Gastroesophageal sphincter (tissue), 4 donors: ENCODE results near the gene TTC7B. TPM values are rescaled to one million over a fixed set of nuclear protein-coding genes. Genes with fewer than 3 reads are reported as not detected.

ENCODE experiments used
- ATAC-seq: fragments of 150-250 bp; one replicate; pipeline ENCODE4 v1.9.1; 2016; ENCODE audit warnings: mild to moderate bottlenecking, moderate library complexity
- H3K27ac ChIP-seq, 4 donors: fragments of 200-600 bp; sonication (generic) in 3 of 4; 1 replicate in 3 of 4; 2 replicates in 1 of 4; pipeline ENCODE4 v1.5.1; 2016 to 2019
- H3K27me3 ChIP-seq: fragments of 200-600 bp; sonication (generic); one replicate; pipeline ENCODE4 v1.5.1; 2019
- H3K36me3 ChIP-seq, 2 donors: fragments of 200-600 bp; sonication (generic); one replicate each; pipeline ENCODE4 v1.5.1; 2019; ENCODE audit warnings: control low read depth in 1 of 2
- H3K4me1 ChIP-seq, 3 donors: fragments of 200-600 bp; sonication (generic); 1 replicate in 2 of 3; 2 replicates in 1 of 3; pipeline ENCODE4 v1.5.1; 2016 to 2019; ENCODE audit warnings: control low read depth in 2 of 3
- H3K4me3 ChIP-seq, 2 donors: fragments of 200-600 bp; sonication (generic); one replicate each; pipeline ENCODE4 v1.5.1; 2019; ENCODE audit warnings: mild to moderate bottlenecking in 1 of 2, moderate library complexity in 1 of 2
- H3K9me3 ChIP-seq, 3 donors: fragments of 200-600 bp; sonication (generic); one replicate each; pipeline ENCODE4 v1.5.1; 2017 to 2019; ENCODE audit warnings: control low read depth in 2 of 3
- EP300 ChIP-seq: sonication (generic); formaldehyde crosslinking; IDR thresholded peaks from one replicate; pipeline ENCODE4 v1.6.1; 2017; ENCODE audit warnings: antibody characterized with exemption, mild to moderate bottlenecking
- POLR2A ChIP-seq, 2 donors: fragments of 450-650 bp; IDR thresholded peaks; one replicate each; pipeline ENCODE4 v1.6.1; 2017; ENCODE audit warnings: antibody characterized with exemption in 2 of 2, mild to moderate bottlenecking in 2 of 2, moderate library complexity in 1 of 2
- POLR2AphosphoS5 ChIP-seq: sonication (generic); formaldehyde crosslinking; IDR thresholded peaks from one replicate; pipeline ENCODE4 v1.6.1; 2017; ENCODE audit warnings: antibody characterized with exemption
- WGBS, 2 donors: methylation state at CpG; one replicate each; pipeline ENCODE4 v1.1.5; 2018; ENCODE audit warnings: low coverage in 1 of 2; 5-methylcytosine and 5-hydroxymethylcytosine counted together
- total RNA-seq, 4 donors: library from RNA; depleted of rRNA; stranded (reverse); fragments of >200 nt; gene quantifications; one replicate each; pipeline ENCODE4 v1.1.0, GENCODE V29; 2016
- TF ChIP-seq, protein P1 (sequence below), 4 experiments: fragments of 200-600 bp in 2 of 4; fragments of 450-650 bp in 2 of 4; sonication (generic) in 1 of 4; IDR thresholded peaks; one replicate each; pipeline ENCODE4 v1.5.1; 2017 to 2019; ENCODE audit warnings: antibody characterized with exemption in 4 of 4, mild to moderate bottlenecking in 2 of 4, moderate library complexity in 2 of 4

The TTC7B gene
- total RNA-seq, 4 donors from 2014 or later: 59.0 to 170 (median 64.1) TPM

DNA sequence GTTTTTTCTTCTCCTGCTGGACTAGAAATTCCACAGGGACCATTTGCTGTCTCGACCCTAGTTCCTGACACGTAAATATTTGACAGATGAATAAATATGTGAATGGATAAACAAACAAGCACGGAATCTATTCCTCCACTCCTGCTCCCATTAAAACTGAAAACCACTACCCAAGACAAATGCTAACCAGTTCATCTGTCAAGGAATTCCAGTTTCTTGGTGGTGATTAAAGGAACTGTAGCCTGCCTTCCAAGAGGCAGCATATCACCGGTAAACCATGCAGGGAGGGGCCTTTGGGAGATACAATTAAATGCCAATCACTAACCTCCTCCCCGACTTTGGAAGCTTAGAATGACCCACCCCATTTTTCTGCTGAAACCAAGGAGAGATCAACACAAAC is 95.4 kb downstream of the TTC7B start:
- no peak overlapping the region for H3K27ac ChIP-seq
- peaks cover 0 to 24% (median 0%) of the 10 kb centered on the region in 3 donors for H3K4me1 ChIP-seq
- no peak for ATAC-seq
- H3K36me3 ChIP-seq: peaks cover 0 to 5% of the 10 kb centered on the region in 2 donors
- TF ChIP-seq EP300 (no peak), POLR2A (IDR thresholded peaks at IDR 0.05) (no peak), POLR2AphosphoS5 (no peak)
- TF ChIP-seq, protein P1, sequence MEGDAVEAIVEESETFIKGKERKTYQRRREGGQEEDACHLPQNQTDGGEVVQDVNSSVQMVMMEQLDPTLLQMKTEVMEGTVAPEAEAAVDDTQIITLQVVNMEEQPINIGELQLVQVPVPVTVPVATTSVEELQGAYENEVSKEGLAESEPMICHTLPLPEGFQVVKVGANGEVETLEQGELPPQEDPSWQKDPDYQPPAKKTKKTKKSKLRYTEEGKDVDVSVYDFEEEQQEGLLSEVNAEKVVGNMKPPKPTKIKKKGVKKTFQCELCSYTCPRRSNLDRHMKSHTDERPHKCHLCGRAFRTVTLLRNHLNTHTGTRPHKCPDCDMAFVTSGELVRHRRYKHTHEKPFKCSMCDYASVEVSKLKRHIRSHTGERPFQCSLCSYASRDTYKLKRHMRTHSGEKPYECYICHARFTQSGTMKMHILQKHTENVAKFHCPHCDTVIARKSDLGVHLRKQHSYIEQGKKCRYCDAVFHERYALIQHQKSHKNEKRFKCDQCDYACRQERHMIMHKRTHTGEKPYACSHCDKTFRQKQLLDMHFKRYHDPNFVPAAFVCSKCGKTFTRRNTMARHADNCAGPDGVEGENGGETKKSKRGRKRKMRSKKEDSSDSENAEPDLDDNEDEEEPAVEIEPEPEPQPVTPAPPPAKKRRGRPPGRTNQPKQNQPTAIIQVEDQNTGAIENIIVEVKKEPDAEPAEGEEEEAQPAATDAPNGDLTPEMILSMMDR (IDR thresholded peaks at IDR 0.05): no peak
- H3K27me3 ChIP-seq: no peaks in the 10 kb centered on the region
- no peak overlapping the region for H3K4me3 ChIP-seq
- no peaks in the 10 kb centered on the region for H3K9me3 ChIP-seq
- WGBS, 2 donors: 55 to 70% methylated on average over 4 to 5 of the region's 5 CpGs

DNA sequence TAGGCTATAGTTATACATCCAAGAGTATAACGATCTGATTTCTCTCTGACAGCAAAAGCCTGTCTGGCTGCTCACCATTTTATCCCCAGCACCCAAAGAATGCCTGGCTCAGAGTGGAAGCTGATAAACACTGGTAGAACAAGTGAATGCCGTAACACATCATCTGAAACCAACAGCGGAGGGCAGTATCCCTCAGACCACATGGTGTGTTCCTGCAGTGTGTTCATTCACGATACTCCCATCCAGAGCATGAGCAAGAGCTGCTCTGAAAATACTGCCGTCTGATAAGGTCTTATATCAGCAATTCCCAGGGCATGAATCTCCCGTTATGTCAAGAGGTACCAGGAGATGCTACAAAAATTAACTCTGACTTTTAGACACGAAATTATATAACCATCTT is 95.9 kb downstream of the TTC7B start:
- no peak overlapping the region for H3K27ac ChIP-seq
- peaks cover 0 to 20% (median 0%) of the 10 kb centered on the region in 3 donors for H3K4me1 ChIP-seq
- no peaks in the 10 kb centered on the region for H3K9me3 ChIP-seq
- no peak for ATAC-seq
- TF ChIP-seq POLR2A (IDR thresholded peaks at IDR 0.05) (no peak), POLR2AphosphoS5 (no peak), EP300 (no peak)
- TF ChIP-seq, protein P1 (IDR thresholded peaks at IDR 0.05): no peak
- 71 to 82% methylated on average over 4 to 6 of the region's 7 CpGs for WGBS, 2 donors
- H3K36me3 ChIP-seq: peaks cover 0 to 6% of the 10 kb centered on the region in 2 donors
- H3K27me3 ChIP-seq: no peaks in the 10 kb centered on the region
- no peak overlapping the region for H3K4me3 ChIP-seq

DNA sequence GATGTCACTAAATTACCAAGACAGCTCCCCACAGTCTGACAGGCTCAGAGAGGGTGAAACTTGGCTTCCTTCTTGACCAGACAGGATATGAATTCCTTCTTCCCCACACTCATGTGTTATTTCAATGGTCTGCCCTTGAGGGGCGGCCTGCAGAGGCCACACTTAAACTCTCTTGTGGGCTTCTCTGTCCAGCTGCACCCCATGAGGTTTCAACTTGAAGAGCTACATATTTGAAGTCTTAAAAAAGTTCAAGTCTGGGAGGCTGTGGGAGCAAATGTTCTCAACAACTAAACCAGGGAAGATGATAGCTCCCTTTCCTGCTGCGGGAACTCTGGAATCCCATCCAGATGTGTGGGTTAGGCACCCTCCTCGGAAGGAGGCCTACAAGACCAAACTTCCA is 98.3 kb downstream of the TTC7B start:
- Histone ChIP-seq H3K36me3 (peaks cover 0 to 14% of the 10 kb centered on the region in 2 donors), H3K27ac (no peak overlapping the region), H3K4me1 (peaks cover 0 to 8% (median 0%) of the 10 kb centered on the region in 3 donors), H3K9me3 (no peaks in the 10 kb centered on the region), H3K27me3 (no peaks in the 10 kb centered on the region), H3K4me3 (no peak overlapping the region)
- ATAC-seq: no peak
- no peak for TF ChIP-seq EP300
- TF ChIP-seq, protein P1 (IDR thresholded peaks at IDR 0.05): no peak
- TF ChIP-seq POLR2AphosphoS5: no peak
- no peak for TF ChIP-seq POLR2A (IDR thresholded peaks at IDR 0.05)
- 78 to 100% methylated on average over 1 of the region's 3 CpGs for WGBS, 2 donors

DNA sequence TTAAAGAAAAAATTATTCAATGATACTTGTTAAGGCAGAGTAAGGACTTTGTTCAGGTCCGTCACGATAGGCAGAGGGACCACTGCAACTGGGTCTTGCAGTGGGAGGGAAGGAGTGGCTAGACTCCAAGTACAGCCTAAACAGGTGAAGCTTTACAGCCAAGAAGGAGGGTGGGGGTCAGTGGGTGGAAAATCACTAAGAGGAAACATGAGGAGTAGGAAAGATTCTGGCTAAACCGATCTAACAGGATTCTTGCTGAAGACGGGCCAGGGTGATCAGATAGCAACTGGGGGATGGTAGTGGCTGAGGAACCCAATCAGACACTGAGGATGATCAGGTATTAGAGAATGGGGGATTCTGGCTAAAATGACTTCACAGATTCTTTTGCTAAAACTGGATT is 100.2 kb downstream of the TTC7B start:
- 90% methylated on average over 2 to 4 of the region's 4 CpGs for WGBS, 2 donors
- Histone ChIP-seq H3K36me3 (peaks cover 0 to 10% of the 10 kb centered on the region in 2 donors), H3K4me1 (peaks cover 0 to 8% (median 0%) of the 10 kb centered on the region in 3 donors), H3K4me3 (no peak overlapping the region), H3K27ac (no peak overlapping the region), H3K9me3 (no peaks in the 10 kb centered on the region), H3K27me3 (no peaks in the 10 kb centered on the region)
- ATAC-seq: no peak
- TF ChIP-seq, protein P1 (IDR thresholded peaks at IDR 0.05): no peak
- TF ChIP-seq EP300: no peak
- TF ChIP-seq POLR2A (IDR thresholded peaks at IDR 0.05): no peak
- no peak for TF ChIP-seq POLR2AphosphoS5

DNA sequence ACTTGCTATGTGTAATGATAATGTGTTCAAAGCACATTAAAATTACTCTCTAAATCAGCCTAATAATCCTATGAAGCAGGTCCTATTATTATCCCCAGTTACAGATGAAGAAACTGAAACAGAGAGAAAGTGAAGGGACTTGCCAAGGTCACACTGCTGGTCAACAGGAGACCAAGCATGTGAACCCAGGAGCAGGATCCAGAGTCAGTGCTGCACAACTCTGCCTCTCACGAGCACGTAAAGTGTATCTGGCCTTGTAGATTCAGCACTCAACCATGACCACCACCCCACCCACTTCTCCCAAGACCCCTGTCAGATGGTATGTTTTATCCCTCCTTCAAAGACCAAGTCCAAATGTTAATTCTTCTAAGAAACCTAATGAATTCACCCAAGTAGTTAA is 100.7 kb downstream of the TTC7B start:
- Histone ChIP-seq H3K9me3 (no peaks in the 10 kb centered on the region), H3K27me3 (no peaks in the 10 kb centered on the region), H3K4me1 (peaks cover 0 to 8% (median 0%) of the 10 kb centered on the region in 3 donors), H3K36me3 (peaks cover 0 to 10% of the 10 kb centered on the region in 2 donors), H3K27ac (no peak overlapping the region), H3K4me3 (no peak overlapping the region)
- WGBS, 2 donors: 90 to 100% methylated on average over 2 of the region's 2 CpGs
- TF ChIP-seq, protein P1 (IDR thresholded peaks at IDR 0.05): no peak
- TF ChIP-seq EP300 (no peak), POLR2A (IDR thresholded peaks at IDR 0.05) (no peak), POLR2AphosphoS5 (no peak)
- ATAC-seq: no peak
